Neutrophil (primary cell): ENCODE measurements around the gene PID1.

ENCODE experiments used
- H3K27ac ChIP-seq: fragments of 200-600 bp; sonication (generic); 2 replicates; pipeline ENCODE4 v1.5.1; 2016; ENCODE audit warnings: mild to moderate bottlenecking, moderate library complexity
- H3K27me3 ChIP-seq: fragments of 200-600 bp; sonication (generic); 2 replicates; pipeline ENCODE4 v1.6.0; 2016; ENCODE audit warnings: mild to moderate bottlenecking
- H3K36me3 ChIP-seq: fragments of 200-600 bp; sonication (generic); 2 replicates; pipeline ENCODE4 v1.5.1; 2017
- H3K4me1 ChIP-seq, 2 experiments: fragments of 200-600 bp in 1 of 2; sonication (generic) in 1 of 2; 1 replicate in 1 of 2; 2 replicates in 1 of 2; pipeline versions ENCODE4 v1.5.1 to v1.6.1; 2013 to 2016; ENCODE audit warnings: low read depth in 1 of 2, low read length in 1 of 2, mild to moderate bottlenecking in 1 of 2, moderate library complexity in 1 of 2; ENCODE audit not compliant: control insufficient read depth in 1 of 2, insufficient read depth in 1 of 2
- H3K4me3 ChIP-seq, 2 experiments: fragments of 200-600 bp in 1 of 2; sonication (generic) in 1 of 2; 1 replicate in 1 of 2; 2 replicates in 1 of 2; pipeline ENCODE4 v1.5.1; 2013 to 2016; ENCODE audit warnings: low read depth in 1 of 2, low read length in 1 of 2, mild to moderate bottlenecking in 1 of 2, moderate library complexity in 1 of 2
- H3K9me3 ChIP-seq: fragments of 200-600 bp; sonication (generic); 2 replicates; pipeline ENCODE4 v1.5.1; 2016
- TF ChIP-seq, protein P1 (sequence below): fragments of 200-600 bp; sonication (generic); IDR thresholded peaks from 2 replicates; pipeline ENCODE4 v1.5.1; 2016; ENCODE audit warnings: antibody characterized with exemption

The PID1 gene

DNA sequence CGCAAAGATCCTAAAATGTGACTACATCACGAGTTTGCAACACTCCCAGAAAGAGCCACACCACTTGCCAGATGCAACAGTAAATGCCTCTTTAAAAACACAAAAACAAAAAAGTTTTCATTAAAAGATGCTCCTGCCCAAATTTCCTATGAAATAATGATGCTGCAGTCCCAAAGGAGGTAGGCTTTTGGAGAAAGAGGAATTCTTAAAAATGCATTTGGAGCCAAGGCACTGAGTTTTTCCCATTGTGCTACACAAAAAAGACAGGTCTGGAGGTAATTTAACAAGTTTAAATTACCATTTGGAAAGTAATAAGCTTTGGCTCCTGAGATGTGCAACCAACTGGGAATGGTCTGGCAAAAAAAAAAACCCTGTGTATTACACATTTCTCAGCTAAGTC, 145.0 kb downstream of the PID1 start:
- H3K4me3 ChIP-seq = no peak overlapping the region
- H3K27ac ChIP-seq = no peak overlapping the region
- no peaks in the 10 kb centered on the region for H3K9me3 ChIP-seq
- H3K27me3 ChIP-seq = no peaks in the 10 kb centered on the region
- TF ChIP-seq, protein P1, sequence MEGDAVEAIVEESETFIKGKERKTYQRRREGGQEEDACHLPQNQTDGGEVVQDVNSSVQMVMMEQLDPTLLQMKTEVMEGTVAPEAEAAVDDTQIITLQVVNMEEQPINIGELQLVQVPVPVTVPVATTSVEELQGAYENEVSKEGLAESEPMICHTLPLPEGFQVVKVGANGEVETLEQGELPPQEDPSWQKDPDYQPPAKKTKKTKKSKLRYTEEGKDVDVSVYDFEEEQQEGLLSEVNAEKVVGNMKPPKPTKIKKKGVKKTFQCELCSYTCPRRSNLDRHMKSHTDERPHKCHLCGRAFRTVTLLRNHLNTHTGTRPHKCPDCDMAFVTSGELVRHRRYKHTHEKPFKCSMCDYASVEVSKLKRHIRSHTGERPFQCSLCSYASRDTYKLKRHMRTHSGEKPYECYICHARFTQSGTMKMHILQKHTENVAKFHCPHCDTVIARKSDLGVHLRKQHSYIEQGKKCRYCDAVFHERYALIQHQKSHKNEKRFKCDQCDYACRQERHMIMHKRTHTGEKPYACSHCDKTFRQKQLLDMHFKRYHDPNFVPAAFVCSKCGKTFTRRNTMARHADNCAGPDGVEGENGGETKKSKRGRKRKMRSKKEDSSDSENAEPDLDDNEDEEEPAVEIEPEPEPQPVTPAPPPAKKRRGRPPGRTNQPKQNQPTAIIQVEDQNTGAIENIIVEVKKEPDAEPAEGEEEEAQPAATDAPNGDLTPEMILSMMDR = no peak
- no peaks in the 10 kb centered on the region for H3K4me1 ChIP-seq
- no peaks in the 10 kb centered on the region for H3K36me3 ChIP-seq

DNA sequence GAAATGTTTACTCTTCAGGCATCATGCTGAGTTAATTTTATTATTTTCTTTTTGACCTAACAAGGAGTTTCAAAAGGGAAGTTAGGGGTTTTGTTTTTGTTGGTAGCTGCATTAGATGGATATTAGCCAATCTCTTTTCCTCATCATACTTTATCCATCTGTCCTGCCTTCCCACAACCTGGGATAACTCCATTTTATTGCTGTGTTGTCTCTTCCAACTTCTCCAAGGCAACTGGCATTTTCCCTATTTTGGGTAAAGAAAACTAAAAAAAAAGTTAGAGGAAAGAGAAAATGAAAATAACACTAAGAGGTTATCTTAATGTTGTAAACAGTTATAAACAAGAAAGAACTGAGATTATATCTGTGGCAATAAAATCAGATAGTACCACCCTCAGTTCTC, 147.0 kb downstream of the PID1 start:
- Histone ChIP-seq H3K27me3 (no peaks in the 10 kb centered on the region), H3K4me3 (no peak overlapping the region), H3K4me1 (no peaks in the 10 kb centered on the region), H3K36me3 (no peaks in the 10 kb centered on the region), H3K9me3 (no peaks in the 10 kb centered on the region), H3K27ac (no peak overlapping the region)
- TF ChIP-seq, protein P1 = no peak

DNA sequence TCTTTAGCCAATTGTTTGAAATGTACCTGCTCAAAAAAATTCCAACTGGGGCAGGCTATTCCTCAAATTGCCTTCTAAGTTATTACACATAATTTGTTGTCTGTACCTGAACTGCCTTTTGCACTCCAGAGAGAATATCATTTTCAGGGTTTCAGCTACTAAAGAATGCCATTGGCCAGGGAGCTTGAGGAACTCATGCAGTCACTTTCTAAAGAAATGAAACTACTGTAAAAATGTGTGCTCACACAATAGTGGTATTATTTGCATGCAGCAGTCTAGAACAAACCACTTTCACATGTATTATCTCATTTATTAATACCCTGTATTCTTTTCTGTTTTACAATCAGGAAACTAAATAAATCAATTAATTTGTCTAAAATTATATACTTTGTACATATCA, 152.2 kb downstream of the PID1 start:
- Histone ChIP-seq H3K4me3 (no peak overlapping the region), H3K4me1 (no peaks in the 10 kb centered on the region), H3K9me3 (no peaks in the 10 kb centered on the region), H3K27ac (no peak overlapping the region), H3K36me3 (no peaks in the 10 kb centered on the region), H3K27me3 (no peaks in the 10 kb centered on the region)
- TF ChIP-seq, protein P1 = no peak

DNA sequence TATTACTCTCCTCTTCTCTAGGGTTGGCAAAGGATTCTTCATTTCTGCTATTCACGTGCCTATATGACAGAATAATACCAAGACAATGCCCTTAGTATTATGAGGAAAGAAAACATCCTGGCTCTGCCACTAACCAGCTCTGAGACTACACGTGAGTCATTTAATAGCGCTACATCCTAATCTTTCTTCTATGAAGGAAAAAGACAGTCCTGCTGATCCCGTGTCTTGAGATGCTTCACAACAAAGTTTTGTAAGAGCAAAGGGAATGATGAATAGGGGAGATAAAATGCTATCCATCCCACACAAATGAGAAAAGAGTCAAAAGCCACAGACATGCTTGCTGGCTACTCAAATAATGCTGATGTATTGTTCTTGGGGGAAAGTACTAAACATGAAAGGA, 152.8 kb downstream of the PID1 start:
- H3K36me3 ChIP-seq = no peaks in the 10 kb centered on the region
- H3K4me3 ChIP-seq = no peak overlapping the region
- no peaks in the 10 kb centered on the region for H3K4me1 ChIP-seq
- no peak overlapping the region for H3K27ac ChIP-seq
- TF ChIP-seq, protein P1 = no peak
- no peaks in the 10 kb centered on the region for H3K27me3 ChIP-seq
- no peaks in the 10 kb centered on the region for H3K9me3 ChIP-seq

GRCh38 chr2:229111744-229112143, 159.3 kb downstream of the PID1 start:
- H3K4me1 ChIP-seq = no peaks in the 10 kb centered on the region
- no peaks in the 10 kb centered on the region for H3K27me3 ChIP-seq
- TF ChIP-seq, protein P1 = no peak

DNA sequence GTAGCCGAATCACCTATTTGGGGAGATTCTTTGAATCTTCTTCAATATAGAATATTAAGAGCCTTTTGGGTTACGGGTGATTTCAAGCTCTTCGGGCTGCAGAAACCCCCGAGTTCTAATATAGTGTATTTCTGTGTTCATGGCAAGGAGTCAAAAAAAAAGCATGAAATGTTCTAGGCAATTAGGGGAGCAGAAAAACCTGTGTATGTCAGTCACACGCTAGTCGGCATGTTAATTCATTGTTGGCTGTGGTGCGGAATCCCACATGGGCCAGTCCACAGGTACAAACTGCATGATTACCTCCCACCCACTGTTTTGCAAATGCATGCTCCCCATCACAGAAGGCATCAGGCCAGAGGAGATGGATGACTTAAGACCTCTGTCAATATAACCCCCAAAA, 161.9 kb downstream of the PID1 start:
- Histone ChIP-seq H3K9me3 (no peaks in the 10 kb centered on the region), H3K27me3 (no peaks in the 10 kb centered on the region), H3K4me3 (no peak overlapping the region), H3K27ac (no peak overlapping the region), H3K4me1 (no peaks in the 10 kb centered on the region), H3K36me3 (no peaks in the 10 kb centered on the region)
- TF ChIP-seq, protein P1 = no peak

More at GRCh38 chr2:229111744-229112143, 159.3 kb downstream of the PID1 start:
- no peak overlapping the region for H3K4me3 ChIP-seq
- no peaks in the 10 kb centered on the region for H3K36me3 ChIP-seq
- no peak overlapping the region for H3K27ac ChIP-seq
- H3K9me3 ChIP-seq = no peaks in the 10 kb centered on the region
